Adipose tissue (tissue), 3 donors: ENCODE data around the gene ZNF618. TPM values are rescaled to one million over a fixed set of nuclear protein-coding genes. Genes with fewer than 3 reads are reported as not detected.

Experiments used
- H3K27ac ChIP-seq: one replicate; pipeline ENCODE4 v1.5.1; 2013; ENCODE audit warnings: low read depth, low read length
- WGBS, 3 donors: extraction: QIAGEN DNeasy Blood & Tissue Kit; methylation state at CpG; one replicate each; pipeline ENCODE4 v1.1.7; 2013; 5-methylcytosine and 5-hydroxymethylcytosine counted together
- polyA plus RNA-seq, 3 donors: library from polyadenylated mRNA; stranded (reverse); fragments of 200-250 nt; gene quantifications; one replicate each; pipeline ENCODE4 v1.2.3, GENCODE V29; 2013
- donor health status: healthy with polysubstance abuse.
- donor health status: Bipolar disorder and iron deficiency.
- donor health status: healthy.

ZNF618 gene
- polyA plus RNA-seq, 3 donors = 2.6 to 3.9 (median 2.6) TPM

- 84 to 96% (median 87%) methylated on average over 6 of the region's 6 CpGs for WGBS, 3 donors
- H3K27ac ChIP-seq = no peak overlapping the region
Measured at GRCh38 chr9:114017741-114018715, 141.9 kb downstream of the ZNF618 start.

GRCh38 chr9:114021578-114021977, 145.5 kb downstream of the ZNF618 start:
- 58 to 95% (median 61%) methylated on average over 3 of the region's 3 CpGs for WGBS, 3 donors
- no peak overlapping the region for H3K27ac ChIP-seq

DNA sequence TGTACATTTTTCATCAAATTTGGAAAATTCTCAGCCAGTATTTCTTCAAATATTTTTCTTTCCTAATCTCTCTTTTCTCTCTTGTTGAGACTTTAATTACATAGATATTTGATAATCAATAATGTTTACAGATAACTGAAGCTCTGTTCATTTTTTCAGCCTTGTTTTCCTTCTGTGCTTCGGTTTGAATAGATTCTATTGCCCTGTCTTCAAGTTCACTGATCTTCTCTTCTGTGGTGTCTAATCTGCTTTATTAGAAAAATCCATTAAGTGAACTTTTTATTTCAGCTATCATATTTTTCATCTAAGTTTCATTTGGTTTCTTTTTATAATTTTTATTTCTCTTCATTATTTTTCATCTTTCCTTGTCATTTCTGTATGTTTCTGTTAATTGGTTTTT, 147.9 kb downstream of the ZNF618 start:
- 93 to 100% (median 100%) methylated on average over 1 of the region's 1 CpG for WGBS, 3 donors
- H3K27ac ChIP-seq = no peak overlapping the region

DNA sequence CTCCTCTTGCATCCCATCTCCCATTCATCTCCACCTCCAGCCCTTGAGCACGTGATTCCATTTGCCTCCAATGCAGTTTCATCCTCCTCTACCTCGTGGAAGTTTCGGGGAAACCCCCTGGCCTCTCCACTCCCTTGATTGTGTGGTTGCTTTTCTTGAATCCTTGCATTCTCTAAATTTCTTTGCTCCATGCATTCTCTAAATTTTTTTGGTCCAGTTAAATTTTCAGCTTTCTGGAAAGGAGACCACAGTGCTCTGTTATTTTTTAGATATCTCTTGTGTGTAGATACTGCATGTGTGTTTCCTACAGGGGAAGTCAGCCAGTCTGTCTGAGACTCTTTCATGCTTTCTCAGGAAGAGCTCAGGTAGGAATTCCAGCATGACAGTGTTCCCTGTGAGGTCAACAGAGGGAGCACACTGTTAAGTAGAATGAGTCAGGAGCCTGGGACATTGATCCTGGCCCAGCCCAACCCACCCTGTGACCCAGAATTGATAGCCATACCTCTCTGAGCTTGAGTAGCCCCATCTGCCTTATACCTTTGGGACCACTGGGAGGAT, 149.2 kb downstream of the ZNF618 start:
- 91 to 95% (median 92%) methylated on average over 3 of the region's 3 CpGs for WGBS, 3 donors
- no peak overlapping the region for H3K27ac ChIP-seq

DNA sequence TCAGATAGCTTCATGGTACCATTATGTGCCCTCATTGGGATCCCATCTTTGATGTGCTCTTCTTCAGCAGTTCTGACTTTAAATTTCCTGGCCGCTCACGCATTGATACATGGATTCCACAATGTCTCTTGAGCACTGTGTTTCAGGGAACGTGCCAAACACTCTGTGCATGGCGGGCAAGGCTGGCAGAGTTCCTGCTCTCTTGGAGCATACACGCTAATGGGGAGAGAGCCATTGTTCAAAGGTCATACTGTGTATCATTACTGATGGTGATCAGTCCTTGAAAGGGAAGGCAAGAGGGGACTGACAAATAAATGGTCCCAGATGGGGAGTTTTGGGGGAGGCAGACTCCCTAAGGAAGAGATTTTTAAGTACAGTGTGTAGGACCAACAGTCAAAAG, 149.7 kb downstream of the ZNF618 start:
- 94 to 95% (median 94%) methylated on average over 5 of the region's 5 CpGs for WGBS, 3 donors
- no peak overlapping the region for H3K27ac ChIP-seq

DNA sequence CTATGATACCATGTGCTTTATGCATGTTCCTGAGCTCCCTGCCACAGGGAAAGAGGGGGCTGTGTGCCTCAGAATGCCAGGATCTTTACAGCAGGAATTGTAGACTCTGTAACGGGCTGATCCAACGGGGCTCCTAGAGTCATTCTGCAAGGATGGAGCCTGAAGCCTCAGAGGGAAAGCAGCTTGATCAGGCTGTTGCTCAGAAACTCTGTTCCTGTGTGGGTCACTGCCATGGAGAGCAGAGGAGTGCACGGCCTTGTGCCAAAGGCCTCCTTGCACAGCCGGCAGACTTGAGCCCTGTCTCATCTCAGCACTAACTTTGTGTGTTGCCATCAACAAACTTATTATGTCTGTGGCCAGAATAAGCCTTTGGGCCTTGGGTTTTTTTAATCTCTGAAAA, 150.2 kb downstream of the ZNF618 start:
- WGBS, 3 donors = 81 to 98% (median 85%) methylated on average over 4 of the region's 4 CpGs
- no peak overlapping the region for H3K27ac ChIP-seq

GRCh38 chr9:114027159-114027862, 151.2 kb downstream of the ZNF618 start:
- no peak overlapping the region for H3K27ac ChIP-seq
- 87 to 92% (median 88%) methylated on average over 13 of the region's 13 CpGs for WGBS, 3 donors

DNA sequence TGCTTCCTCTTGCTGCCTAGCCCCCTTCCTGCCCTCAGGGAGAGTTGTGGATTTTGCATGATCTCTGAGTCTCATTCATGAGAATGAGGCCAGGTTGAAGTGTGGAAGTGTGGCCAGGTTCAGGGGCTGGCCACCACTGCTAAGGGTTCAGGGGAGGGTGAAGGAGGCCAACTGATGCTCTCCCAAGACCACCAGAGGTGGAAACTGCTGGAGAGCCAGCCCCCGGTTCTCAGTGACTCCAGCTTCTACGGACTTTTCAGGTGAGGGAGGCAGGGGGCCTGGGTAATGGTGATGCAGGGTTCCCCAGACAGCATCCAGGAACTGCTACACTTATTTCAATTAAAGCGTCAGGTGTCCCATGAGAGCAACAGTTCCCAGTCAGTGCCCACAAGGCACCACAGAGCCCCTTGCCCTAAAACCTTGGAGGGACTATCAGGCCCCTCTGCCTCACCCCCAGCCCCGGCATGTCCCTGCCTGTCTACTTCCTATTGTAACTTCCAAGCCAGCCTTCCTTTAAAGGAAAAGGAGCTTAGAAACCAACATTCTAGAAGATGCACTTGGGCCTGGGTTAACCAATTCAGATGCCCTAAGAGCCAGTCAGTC, 151.9 kb downstream of the ZNF618 start:
- 94 to 98% (median 94%) methylated on average over 4 of the region's 4 CpGs for WGBS, 3 donors

GRCh38 chr9:114028646-114029045, 152.5 kb downstream of the ZNF618 start:
- WGBS, 3 donors = 95 to 97% (median 96%) methylated on average over 22 of the region's 22 CpGs
- no peak overlapping the region for H3K27ac ChIP-seq

More for the DNA sequence above, 151.9 kb downstream of the ZNF618 start:
- H3K27ac ChIP-seq = no peak overlapping the region

DNA sequence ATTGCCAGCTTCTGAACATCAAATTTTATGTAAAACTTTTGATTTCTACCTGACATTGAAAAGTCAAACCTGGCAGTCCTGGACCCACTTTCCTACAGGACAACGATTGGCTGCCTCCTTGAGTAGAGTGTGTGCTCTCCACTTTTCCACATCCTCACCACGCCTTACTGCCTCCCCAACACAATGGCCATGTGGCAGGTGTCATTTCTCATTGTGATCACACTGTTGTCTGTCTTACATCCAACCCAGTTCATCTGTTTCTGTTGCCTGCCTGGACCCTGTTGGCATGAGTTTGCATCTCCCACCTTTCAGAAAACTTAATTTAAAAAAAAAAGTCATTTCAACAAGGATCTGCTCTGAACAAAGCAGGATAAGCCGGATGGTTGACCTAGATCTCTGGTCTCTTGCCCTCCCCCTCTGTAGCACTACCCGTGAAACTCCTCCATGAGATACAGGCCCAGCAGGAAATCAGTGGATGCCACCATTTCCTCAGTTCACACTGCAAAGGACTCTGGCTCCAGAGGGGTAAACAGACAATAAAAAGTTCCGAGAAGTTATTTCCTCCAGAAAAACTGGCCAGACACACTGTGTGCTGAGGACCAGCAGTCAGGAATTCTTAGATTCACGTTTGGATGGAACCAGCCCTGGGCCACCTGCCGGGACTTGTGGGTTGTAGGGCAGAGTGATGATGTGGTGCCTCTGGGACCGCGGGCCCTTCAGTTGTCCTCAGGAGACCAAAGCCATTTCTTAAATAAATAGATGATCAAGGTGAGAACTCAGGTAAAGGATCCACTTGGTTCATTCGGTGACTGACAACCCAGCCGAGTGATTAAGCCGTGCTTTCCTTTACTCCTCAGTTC, 153.4 kb downstream of the ZNF618 start:
- WGBS, 3 donors = 80 to 88% (median 82%) methylated on average over 12 of the region's 12 CpGs
- H3K27ac ChIP-seq = no peak overlapping the region

GRCh38 chr9:114030364-114030763, 154.3 kb downstream of the ZNF618 start:
- WGBS, 3 donors = 89 to 92% (median 91%) methylated on average over 9 of the region's 9 CpGs

GRCh38 chr9:114031037-114031630, 155.0 kb downstream of the ZNF618 start:
- no peak overlapping the region for H3K27ac ChIP-seq
- WGBS, 3 donors = 92 to 95% (median 93%) methylated on average over 7 of the region's 7 CpGs

More at GRCh38 chr9:114030364-114030763, 154.3 kb downstream of the ZNF618 start:
- no peak overlapping the region for H3K27ac ChIP-seq

- no peak overlapping the region for H3K27ac ChIP-seq
- 84 to 93% (median 86%) methylated on average over 19 of the region's 19 CpGs for WGBS, 3 donors
Measured at GRCh38 chr9:114031948-114032840, 156.1 kb downstream of the ZNF618 start.

GRCh38 chr9:114033397-114034103, 157.4 kb downstream of the ZNF618 start:
- 65 to 72% (median 69%) methylated on average over 12 of the region's 12 CpGs for WGBS, 3 donors

DNA sequence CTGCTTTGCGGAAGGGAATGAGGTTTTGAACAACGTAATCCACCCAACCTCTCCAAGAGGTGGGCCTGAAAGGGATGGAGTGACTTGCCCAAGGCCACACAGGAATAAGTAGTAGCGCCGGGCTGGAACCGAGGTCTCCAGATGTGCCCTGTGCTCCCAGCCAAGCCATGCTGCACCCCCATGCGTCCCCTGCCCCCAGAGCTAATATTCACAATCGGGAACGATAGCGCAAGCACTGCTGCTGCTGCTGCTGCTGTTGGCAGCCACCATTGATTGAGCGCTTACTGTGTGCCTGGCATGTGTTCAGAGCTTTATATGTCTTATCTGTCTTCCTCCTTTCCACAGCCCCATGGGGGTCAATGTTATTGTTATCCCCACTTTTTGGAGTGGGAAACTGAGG, 158.1 kb downstream of the ZNF618 start:
- no peak overlapping the region for H3K27ac ChIP-seq
- WGBS, 3 donors = 96 to 97% (median 96%) methylated on average over 10 of the region's 10 CpGs

More at GRCh38 chr9:114033397-114034103, 157.4 kb downstream of the ZNF618 start:
- no peak overlapping the region for H3K27ac ChIP-seq

DNA sequence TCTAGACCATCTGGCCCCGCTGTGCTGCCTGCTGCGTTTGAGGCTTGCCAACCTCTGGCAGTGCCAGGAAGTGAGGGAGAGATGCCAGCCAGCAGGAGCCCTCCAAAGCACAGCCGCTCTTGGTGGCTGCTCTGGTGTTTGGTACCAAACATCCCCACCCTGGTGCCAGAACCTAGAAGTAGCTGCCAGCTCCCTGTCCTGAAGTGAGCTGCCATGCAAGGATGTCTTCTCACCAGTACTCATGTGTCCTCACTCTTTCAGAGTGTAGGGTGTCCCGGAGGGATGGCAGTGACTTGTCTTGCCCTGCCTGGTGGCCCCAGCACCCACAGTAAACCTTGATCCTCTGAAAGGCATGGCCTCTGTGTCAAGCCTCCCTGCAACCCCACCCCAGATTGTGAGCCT, 158.6 kb downstream of the ZNF618 start:
- 85 to 93% (median 89%) methylated on average over 4 of the region's 4 CpGs for WGBS, 3 donors
- H3K27ac ChIP-seq = no peak overlapping the region
